T47D (cell line): Measurements from ENCODE around the gene BOLA2B.
"Not testable (repeated sequence)": the region's sequence is repeated elsewhere in the genome, so short reads cannot be mapped to it uniquely, and the experiment has no call there.

Experiments
- DNase-seq, 2 experiments: peaks; one replicate each; pipeline versions ENCODE4 v3.0.0 to v3.0.0-alpha.2; 2011 to 2012; ENCODE audit warnings: low read depth in 1 of 2, low spot score in 1 of 2
- JUND ChIP-seq: IDR thresholded peaks from 2 replicates; pipeline ENCODE4 v1.6.1; 2012; ENCODE audit warnings: low read depth
- in situ Hi-C: cut with HindIII; loops from 2 replicates; pipeline ENCODE4 v1.10.0; 2016; ENCODE audit warnings: low sequenced_read_pairs, low pct_unique_long_range_greater_than_20kb

Gene BOLA2B

GRCh38 chr16:30173054-30173453, 20.4 kb downstream of the BOLA2B start:
- TF ChIP-seq JUND, result no peak
- no peak for DNase-seq
- in situ Hi-C loops, result no loop called here

DNA sequence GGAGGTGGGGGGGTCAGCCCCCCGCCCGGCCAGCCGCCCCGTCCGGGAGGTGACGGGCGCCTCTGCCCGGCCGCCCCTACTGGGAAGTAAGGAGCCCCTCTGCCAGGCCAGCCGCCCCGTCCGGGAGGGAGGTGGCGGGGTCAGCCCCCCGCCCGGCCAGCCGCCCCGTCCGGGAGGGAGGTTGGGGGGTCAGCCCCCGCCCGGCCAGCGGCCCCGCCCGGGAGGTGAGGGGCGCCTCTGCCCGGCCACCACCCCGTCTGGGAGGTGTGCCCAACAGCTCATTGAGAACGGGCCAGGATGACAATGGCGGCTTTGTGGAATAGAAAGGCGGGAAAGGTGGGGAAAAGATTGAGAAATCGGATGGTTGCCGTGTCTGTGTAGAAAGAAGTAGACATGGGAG, 23.3 kb downstream of the BOLA2B start:
- in situ Hi-C loops, DNase-seq: not testable (repeated sequence)

- in situ Hi-C loops, DNase-seq: not testable (repeated sequence)
Measured at GRCh38 chr16:30169416-30169815, 24.1 kb downstream of the BOLA2B start.

DNA sequence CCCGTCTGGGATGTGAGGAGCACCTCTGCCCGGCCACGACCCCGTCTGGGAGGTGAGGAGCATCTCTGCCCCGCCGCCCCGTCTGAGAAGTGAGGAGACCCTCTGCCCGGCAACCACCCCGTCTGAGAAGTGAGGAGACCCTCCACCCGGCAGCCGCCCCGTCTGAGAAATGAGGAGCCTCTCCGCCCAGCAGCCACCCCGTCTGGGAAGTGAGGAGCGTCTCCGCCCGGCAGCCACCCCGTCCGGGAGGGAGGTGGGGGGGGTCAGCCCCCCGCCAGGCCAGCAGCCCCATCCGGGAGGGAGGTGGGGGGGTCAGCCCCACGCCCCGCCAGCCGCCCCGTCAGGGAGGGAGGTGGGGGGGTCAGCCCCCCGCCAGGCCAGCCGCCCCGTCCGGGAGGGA, 24.7 kb downstream of the BOLA2B start:
- in situ Hi-C loops, DNase-seq: not testable (repeated sequence)

- in situ Hi-C loops, result no loop called here
- no peak for DNase-seq
- no peak for TF ChIP-seq JUND
Measured at GRCh38 chr16:30166202-30166902, 27.1 kb downstream of the BOLA2B start.

DNA sequence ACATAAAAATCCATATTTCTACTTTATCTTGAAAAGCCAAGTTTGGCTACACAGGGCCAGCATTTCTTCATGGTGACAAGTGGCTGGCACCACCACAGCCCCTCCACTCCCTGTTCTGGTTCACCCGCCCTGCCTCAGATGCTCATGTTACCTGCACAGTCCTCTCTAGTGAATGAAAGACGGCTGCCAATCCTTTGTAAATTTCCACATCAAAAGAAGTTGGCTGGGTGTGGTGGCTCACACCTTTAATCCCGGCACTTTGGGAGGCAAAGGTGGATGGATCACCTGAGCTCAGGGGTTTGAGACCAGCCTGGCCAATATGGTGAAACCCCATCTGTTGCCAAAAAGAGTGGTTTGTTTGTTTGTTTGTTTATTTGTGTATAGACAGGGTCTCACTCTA, 29.9 kb downstream of the BOLA2B start:
- TF ChIP-seq JUND, result no peak
- in situ Hi-C loops, result no loop called here
- DNase-seq, result no peak

- in situ Hi-C loops, result no loop called here
- no peak for DNase-seq
- TF ChIP-seq JUND, result no peak
Measured at GRCh38 chr16:30157214-30157613, 36.3 kb downstream of the BOLA2B start.

DNA sequence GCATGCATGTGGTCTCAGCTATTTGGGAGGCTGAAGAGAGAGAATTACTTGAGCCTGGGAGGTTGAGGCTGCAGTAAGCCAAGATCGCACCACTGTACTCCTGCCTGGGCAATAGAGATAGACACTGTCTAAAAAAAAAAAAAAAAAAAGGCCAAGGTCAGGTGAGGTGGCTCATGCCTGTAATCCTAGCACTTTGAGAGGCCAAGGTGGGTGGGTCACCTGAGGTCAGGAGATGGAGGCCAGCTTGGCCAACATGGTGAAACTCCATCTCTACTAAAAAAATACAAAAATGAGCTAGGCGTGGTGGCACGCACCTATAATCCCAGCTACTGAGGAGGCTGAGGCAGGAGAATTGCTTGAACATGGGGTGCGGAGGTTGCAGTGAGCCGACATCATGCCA, 38.3 kb downstream of the BOLA2B start:
- DNase-seq, result no peak
- in situ Hi-C loops, result no loop called here
- no peak for TF ChIP-seq JUND

DNA sequence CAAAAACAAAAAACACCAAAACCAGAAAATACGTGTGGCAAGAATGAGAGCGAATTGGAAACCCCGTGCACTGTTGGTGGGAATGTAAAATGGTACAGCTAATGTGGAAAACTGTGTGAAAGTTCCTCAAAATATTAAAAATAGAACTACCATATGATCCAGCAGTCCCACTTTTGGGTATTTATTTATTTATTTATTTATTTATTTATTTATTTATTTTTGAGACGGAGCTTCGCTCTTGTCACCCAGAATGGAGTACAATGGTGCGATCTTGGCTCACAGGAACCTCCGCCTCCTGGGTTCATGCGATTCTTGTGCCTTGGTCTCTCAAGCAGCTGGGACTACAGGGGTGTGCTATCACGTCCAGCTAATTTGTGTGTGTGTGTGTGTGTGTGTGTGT, 40.9 kb downstream of the BOLA2B start:
- no peak for DNase-seq
- TF ChIP-seq JUND, result no peak
- in situ Hi-C loops, result no loop called here

DNA sequence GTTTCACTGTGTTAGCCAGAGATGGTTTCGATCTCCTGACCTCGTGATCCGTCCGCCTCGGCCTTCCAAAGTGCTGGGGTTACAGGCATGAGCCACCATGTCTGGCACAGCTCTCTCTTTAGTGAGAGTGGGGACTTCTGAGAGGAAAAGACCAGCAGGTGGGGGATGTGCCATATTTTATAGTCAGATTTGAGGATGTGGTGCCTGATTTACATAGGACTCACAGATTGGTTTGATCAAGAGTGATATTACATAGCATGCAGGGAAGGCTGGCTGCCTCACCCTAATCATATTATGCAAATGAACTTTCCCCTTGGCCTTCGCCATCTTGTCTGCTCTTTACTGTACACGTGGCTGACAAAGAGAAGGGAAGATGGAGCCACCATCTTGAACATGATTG, 42.4 kb downstream of the BOLA2B start:
- no peak for DNase-seq
- in situ Hi-C loops, result no loop called here
- TF ChIP-seq JUND, result no peak

DNA sequence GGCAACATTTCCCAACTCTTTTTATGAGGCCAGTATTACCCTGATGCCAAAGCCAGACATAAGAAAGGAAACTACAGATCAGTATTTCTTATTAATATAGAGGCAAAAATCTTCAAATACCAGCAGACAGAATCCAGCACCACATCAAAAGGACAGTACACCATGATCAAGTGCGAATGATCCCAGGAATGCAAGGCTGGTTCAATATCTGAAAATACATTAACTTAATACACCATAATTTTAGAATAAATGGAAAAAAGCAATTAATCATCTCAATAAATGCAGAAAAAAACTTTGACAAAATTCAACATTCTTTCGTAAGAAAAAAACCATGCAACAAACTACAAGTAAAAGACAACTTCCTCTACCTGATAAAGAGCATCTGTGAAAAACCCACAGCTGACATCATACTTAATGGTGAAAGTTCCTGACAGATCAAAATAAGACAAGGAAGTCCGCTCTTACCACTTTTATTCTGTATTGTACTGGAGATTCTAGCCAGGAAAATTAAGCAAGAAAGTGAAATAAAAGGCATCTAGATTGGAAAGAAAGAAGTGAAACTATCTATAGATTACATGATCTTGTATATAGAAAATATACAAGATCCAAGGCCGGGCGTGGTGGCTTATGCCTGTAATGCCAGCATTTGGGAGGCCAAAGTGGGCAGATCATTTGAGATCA, 44.1 kb downstream of the BOLA2B start:
- in situ Hi-C loops, result no loop called here
- no peak for DNase-seq
- TF ChIP-seq JUND, result no peak

DNA sequence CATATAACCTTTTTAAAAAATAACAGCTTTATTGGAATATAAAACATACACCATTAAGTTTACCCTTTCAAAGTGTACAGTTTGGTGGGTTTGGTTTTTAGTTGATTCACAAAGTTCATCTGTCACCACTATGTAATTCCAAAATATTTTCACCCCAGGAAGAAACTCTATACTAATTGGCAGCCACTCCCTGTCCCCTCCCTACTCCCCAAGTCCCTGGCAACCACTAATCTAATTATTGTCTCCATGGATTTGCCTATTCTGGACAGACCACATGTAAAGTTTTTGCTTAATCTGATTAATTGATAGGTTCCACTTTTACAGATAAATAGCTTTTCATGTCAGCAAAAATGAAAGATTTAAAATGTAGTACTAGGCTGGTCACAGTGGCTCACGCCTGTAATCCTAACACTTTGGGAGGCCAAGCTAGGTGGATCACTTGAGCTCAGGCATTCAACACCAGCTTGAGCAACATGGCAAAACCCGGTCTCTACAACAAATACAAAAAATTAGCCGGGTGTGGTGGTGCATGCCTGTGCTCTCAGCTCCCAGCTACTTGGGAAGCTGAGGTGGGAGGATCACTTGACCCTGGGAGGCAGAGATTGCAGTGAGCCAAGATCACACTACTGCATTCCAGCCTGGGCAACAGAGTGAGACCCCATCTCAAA, 45.5 kb downstream of the BOLA2B start:
- TF ChIP-seq JUND, result no peak
- in situ Hi-C loops, result no loop called here
- DNase-seq, result no peak

GRCh38 chr16:30145657-30146056, 47.8 kb downstream of the BOLA2B start:
- in situ Hi-C loops, result no loop called here
- DNase-seq, result no peak

More at GRCh38 chr16:30145657-30146056, 47.8 kb downstream of the BOLA2B start:
- TF ChIP-seq JUND, result no peak
